Sigmoid colon (tissue), 7 donors: ENCODE measurements around the gene ZNF175. TPM values are rescaled to one million over a fixed set of nuclear protein-coding genes. Genes with fewer than 3 reads are reported as not detected.

Source experiments
- DNase-seq: peaks from one replicate; pipeline ENCODE4 v3.0.0-alpha.2; 2019
- H3K27ac ChIP-seq, 4 donors: fragments of 200-600 bp; sonication (generic); one replicate each; pipeline ENCODE4 v1.5.1; 2016 to 2019; ENCODE audit warnings: mild to moderate bottlenecking in 1 of 4
- H3K27me3 ChIP-seq, 3 donors: fragments of 200-600 bp; sonication (generic); one replicate each; pipeline ENCODE4 v1.5.1; 2019; ENCODE audit warnings: mild to moderate bottlenecking in 1 of 3
- H3K36me3 ChIP-seq, 4 donors: fragments of 200-600 bp; sonication (generic); one replicate each; pipeline ENCODE4 v1.5.1; 2016 to 2019
- H3K4me1 ChIP-seq, 4 donors: fragments of 200-600 bp; sonication (generic); one replicate each; pipeline ENCODE4 v1.5.1; 2017 to 2019
- H3K4me3 ChIP-seq, 4 donors: fragments of 200-600 bp; sonication (generic); one replicate each; pipeline ENCODE4 v1.5.1; 2017 to 2019; ENCODE audit warnings: mild to moderate bottlenecking in 2 of 4, moderate library complexity in 1 of 4
- H3K9me3 ChIP-seq, 4 donors: fragments of 200-600 bp in 3 of 4; sonication (generic) in 3 of 4; one replicate each; pipeline versions ENCODE4 v1.5.1 to v1.6.1; 2013 to 2019
- EP300 ChIP-seq, 4 donors: sonication (generic); formaldehyde crosslinking; IDR thresholded peaks; one replicate each; pipeline ENCODE4 v1.6.1; 2017; ENCODE audit warnings: antibody characterized with exemption in 4 of 4
- POLR2A ChIP-seq, 2 donors: fragments of 450-650 bp; IDR thresholded peaks; one replicate each; pipeline ENCODE4 v1.6.1; 2016; ENCODE audit warnings: antibody characterized with exemption in 2 of 2, mild to moderate bottlenecking in 2 of 2, moderate library complexity in 2 of 2
- POLR2AphosphoS5 ChIP-seq, 4 donors: sonication (generic); formaldehyde crosslinking; IDR thresholded peaks; one replicate each; pipeline ENCODE4 v1.6.1; 2017; ENCODE audit warnings: antibody characterized with exemption in 4 of 4
- whole genome bisulfite sequencing, 2 donors: extraction: QIAGEN DNeasy Blood & Tissue Kit; methylation state at CpG; one replicate each; pipeline ENCODE4 v1.1.7; 2013; 5-methylcytosine and 5-hydroxymethylcytosine counted together
- intact Hi-C: fragments of 100-400 bp; cut with DNase I; formaldehyde crosslinking; loops from one replicate; pipeline ENCODE4 v1.15.1; 2023
- polyA plus RNA-seq, 3 donors: library from polyadenylated mRNA; stranded (reverse); fragments of 200-250 nt; gene quantifications; one replicate each; pipeline ENCODE4 v1.2.3, GENCODE V29; 2013
- total RNA-seq, 4 donors: library from RNA; depleted of rRNA; stranded (reverse); fragments of >200 nt; gene quantifications; one replicate each; pipeline ENCODE4 v1.1.0, GENCODE V29; 2016
- TF ChIP-seq, protein P1 (sequence below), 4 experiments: fragments of 450-650 bp in 3 of 4; fragments of 200-600 bp in 1 of 4; IDR thresholded peaks; one replicate each; pipeline ENCODE4 v1.5.1; 2016 to 2019; ENCODE audit warnings: antibody characterized with exemption in 4 of 4, mild to moderate bottlenecking in 3 of 4, moderate library complexity in 2 of 4
- donor health status: healthy with polysubstance abuse.
- donor health status: Bipolar disorder and iron deficiency.
- donor health status: healthy.

Gene ZNF175
- total and polyA plus RNA-seq, 7 donors: 1.4 to 5.8 (median 3.6) TPM

GRCh38 chr19:51576850-51577249, 5.8 kb downstream of the ZNF175 start:
- peaks cover 0 to 13% (median 10%) of the 10 kb centered on the region in 4 donors for H3K4me1 ChIP-seq
- H3K9me3 ChIP-seq: no peaks in the 10 kb centered on the region
- no peaks in the 10 kb centered on the region for H3K27me3 ChIP-seq
- TF ChIP-seq, protein P1, sequence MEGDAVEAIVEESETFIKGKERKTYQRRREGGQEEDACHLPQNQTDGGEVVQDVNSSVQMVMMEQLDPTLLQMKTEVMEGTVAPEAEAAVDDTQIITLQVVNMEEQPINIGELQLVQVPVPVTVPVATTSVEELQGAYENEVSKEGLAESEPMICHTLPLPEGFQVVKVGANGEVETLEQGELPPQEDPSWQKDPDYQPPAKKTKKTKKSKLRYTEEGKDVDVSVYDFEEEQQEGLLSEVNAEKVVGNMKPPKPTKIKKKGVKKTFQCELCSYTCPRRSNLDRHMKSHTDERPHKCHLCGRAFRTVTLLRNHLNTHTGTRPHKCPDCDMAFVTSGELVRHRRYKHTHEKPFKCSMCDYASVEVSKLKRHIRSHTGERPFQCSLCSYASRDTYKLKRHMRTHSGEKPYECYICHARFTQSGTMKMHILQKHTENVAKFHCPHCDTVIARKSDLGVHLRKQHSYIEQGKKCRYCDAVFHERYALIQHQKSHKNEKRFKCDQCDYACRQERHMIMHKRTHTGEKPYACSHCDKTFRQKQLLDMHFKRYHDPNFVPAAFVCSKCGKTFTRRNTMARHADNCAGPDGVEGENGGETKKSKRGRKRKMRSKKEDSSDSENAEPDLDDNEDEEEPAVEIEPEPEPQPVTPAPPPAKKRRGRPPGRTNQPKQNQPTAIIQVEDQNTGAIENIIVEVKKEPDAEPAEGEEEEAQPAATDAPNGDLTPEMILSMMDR (IDR thresholded peaks at IDR 0.05): no peak
- TF ChIP-seq POLR2A (IDR thresholded peaks at IDR 0.05): no peak
- TF ChIP-seq POLR2AphosphoS5 (IDR thresholded peaks at IDR 0.05): no peak
- no peak for TF ChIP-seq EP300 (IDR thresholded peaks at IDR 0.05)
- intact Hi-C loops: loop anchor here (10.0 kb wide), 1 partner anchor 212 kb away; the partner anchor contains the start of genes CLDND2 and ETFB
- peaks cover 0 to 45% (median 18%) of the 10 kb centered on the region in 4 donors for H3K36me3 ChIP-seq
- H3K27ac ChIP-seq: no peak overlapping the region
- no peak for DNase-seq
- no peak overlapping the region for H3K4me3 ChIP-seq
- 94 to 96% methylated on average over 6 of the region's 6 CpGs for WGBS, 2 donors

GRCh38 chr19:51586103-51586728, 15.1 kb downstream of the ZNF175 start:
- H3K36me3 ChIP-seq: peaks cover 20 to 66% (median 36%) of the 10 kb centered on the region in 4 donors
- intact Hi-C loops: no loop called here
- WGBS, 2 donors: 82 to 92% methylated on average over 1 of the region's 1 CpG

DNA sequence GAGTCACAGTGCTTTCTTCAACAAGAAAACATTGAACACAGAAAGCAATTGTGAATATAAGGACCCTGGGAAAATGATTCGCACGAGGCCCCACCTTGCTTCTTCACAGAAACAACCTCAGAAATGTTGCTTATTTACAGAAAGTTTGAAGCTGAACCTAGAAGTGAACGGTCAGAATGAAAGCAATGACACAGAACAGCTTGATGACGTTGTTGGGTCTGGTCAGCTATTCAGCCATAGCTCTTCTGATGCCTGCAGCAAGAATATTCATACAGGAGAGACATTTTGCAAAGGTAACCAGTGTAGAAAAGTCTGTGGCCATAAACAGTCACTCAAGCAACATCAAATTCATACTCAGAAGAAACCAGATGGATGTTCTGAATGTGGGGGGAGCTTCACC, 15.7 kb downstream of the ZNF175 start:
- H3K4me1 ChIP-seq: no peaks in the 10 kb centered on the region
- H3K27ac ChIP-seq: no peak overlapping the region
- H3K27me3 ChIP-seq: no peaks in the 10 kb centered on the region
- 94 to 96% methylated on average over 4 of the region's 4 CpGs for WGBS, 2 donors
- no peak for TF ChIP-seq POLR2A (IDR thresholded peaks at IDR 0.05)
- no peak for TF ChIP-seq EP300 (IDR thresholded peaks at IDR 0.05)
- TF ChIP-seq POLR2AphosphoS5 (IDR thresholded peaks at IDR 0.05): no peak
- TF ChIP-seq, protein P1 (IDR thresholded peaks at IDR 0.05): no peak
- peaks cover 20 to 60% (median 31%) of the 10 kb centered on the region in 4 donors for H3K36me3 ChIP-seq
- peaks cover 0 to 11% (median 4%) of the 10 kb centered on the region in 4 donors for H3K9me3 ChIP-seq
- no peak for DNase-seq
- H3K4me3 ChIP-seq: no peak overlapping the region
- intact Hi-C loops: no loop called here

More at GRCh38 chr19:51586103-51586728, 15.1 kb downstream of the ZNF175 start:
- Histone ChIP-seq H3K4me1 (no peaks in the 10 kb centered on the region), H3K4me3 (no peak overlapping the region), H3K27me3 (no peaks in the 10 kb centered on the region), H3K9me3 (peaks cover 0 to 11% (median 4%) of the 10 kb centered on the region in 4 donors), H3K27ac (no peak overlapping the region)
- TF ChIP-seq EP300 (IDR thresholded peaks at IDR 0.05) (no peak), POLR2AphosphoS5 (IDR thresholded peaks at IDR 0.05) (no peak), POLR2A (IDR thresholded peaks at IDR 0.05) (no peak)
- TF ChIP-seq, protein P1 (IDR thresholded peaks at IDR 0.05): no peak
- DNase-seq: no peak

DNA sequence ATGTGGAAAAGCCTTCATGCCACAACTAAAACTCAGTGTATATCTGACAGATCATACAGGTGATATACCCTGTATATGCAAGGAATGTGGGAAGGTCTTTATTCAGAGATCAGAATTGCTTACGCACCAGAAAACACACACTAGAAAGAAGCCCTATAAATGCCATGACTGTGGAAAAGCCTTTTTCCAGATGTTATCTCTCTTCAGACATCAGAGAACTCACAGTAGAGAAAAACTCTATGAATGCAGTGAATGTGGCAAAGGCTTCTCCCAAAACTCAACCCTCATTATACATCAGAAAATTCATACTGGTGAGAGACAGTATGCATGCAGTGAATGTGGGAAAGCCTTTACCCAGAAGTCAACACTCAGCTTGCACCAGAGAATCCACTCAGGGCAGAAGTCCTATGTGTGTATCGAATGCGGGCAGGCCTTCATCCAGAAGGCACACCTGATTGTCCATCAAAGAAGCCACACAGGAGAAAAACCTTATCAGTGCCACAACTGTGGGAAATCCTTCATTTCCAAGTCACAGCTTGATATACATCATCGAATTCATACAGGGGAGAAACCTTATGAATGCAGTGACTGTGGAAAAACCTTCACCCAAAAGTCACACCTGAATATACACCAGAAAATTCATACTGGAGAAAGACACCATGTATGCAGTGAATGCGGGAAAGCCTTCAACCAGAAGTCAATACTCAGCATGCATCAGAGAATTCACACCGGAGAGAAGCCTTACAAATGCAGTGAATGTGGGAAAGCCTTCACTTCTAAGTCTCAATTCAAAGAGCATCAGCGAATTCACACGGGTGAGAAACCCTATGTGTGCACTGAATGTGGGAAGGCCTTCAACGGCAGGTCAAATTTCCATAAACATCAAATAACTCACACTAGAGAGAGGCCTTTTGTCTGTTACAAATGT, 16.4 kb downstream of the ZNF175 start:
- 97% methylated on average over 9 of the region's 9 CpGs for WGBS, 2 donors
- Histone ChIP-seq H3K4me1 (no peaks in the 10 kb centered on the region), H3K4me3 (no peak overlapping the region), H3K27ac (no peak overlapping the region), H3K9me3 (peaks cover 0 to 11% (median 4%) of the 10 kb centered on the region in 4 donors), H3K36me3 (peaks cover 20 to 53% (median 25%) of the 10 kb centered on the region in 4 donors), H3K27me3 (no peaks in the 10 kb centered on the region)
- DNase-seq: no peak
- intact Hi-C loops: no loop called here
- no peak for TF ChIP-seq POLR2AphosphoS5 (IDR thresholded peaks at IDR 0.05)
- TF ChIP-seq, protein P1 (IDR thresholded peaks at IDR 0.05): no peak
- no peak for TF ChIP-seq POLR2A (IDR thresholded peaks at IDR 0.05)
- no peak for TF ChIP-seq EP300 (IDR thresholded peaks at IDR 0.05)
